ENCODE results near the gene PMIS2.

PMIS2 gene

DNA sequence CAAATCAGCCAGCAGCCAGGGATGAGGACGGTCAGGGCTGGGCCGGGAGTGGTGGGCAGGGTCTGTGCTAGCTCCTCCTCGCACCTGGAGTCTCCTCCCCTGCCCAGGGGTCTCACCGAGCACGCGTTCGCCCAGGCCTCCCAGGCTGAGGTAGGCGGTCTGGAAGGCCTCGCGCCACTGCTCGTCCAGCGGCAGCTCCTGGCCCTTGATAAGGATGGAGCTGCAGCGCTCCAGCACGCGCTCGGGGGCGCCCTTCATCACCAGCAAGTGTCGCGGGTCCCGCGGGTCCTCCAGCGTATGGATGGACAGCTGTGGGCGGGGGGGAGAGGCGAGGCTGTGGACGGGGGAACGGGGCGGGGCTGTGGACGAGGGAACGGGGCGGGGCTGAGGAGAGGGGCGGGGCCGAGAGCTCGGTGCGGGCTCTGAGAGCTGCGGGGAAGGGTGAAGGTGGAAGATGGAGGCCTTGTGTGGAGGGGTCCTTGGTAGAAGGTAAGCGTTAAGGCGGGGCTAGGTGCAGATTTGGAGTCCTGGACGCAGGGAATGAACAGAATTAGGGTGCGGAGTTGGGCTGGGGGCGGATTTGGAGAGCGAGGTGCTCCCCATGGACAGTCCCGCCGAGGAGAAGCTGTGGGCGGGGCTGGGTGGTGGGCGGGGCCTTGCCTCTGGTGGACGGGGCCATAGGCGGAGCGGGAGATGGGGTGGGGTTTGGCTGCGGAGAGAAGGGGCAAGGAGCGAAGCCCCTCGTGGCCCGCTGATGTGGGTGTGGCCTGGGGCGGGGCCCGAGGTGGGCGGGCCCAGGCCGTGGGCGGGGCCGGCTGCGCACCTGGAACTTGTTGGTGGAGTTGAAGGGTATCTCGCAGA is 28.2 kb upstream of the PMIS2 start (continued):
- peak; percentile 94 for TF ChIP-seq ZNF335 (tag by site-specific recombination; conservative IDR thresholded peaks at IDR 0.05)
- TF ChIP-seq ZNF514 (tag by site-specific recombination; IDR thresholded peaks at IDR 0.05) = no peak
- peak; percentile 17 for TF ChIP-seq ZNF843 (tag by site-specific recombination; IDR thresholded peaks at IDR 0.05)
- TF ChIP-seq ZNF558 (tag by site-specific recombination; IDR thresholded peaks at IDR 0.05) = no peak
- TF ChIP-seq ZNF544 (tag by site-specific recombination; IDR thresholded peaks at IDR 0.05) = no peak
- no peak for TF ChIP-seq ZNF114 (tag by site-specific recombination; IDR thresholded peaks at IDR 0.05)
- TF ChIP-seq, protein P1, sequence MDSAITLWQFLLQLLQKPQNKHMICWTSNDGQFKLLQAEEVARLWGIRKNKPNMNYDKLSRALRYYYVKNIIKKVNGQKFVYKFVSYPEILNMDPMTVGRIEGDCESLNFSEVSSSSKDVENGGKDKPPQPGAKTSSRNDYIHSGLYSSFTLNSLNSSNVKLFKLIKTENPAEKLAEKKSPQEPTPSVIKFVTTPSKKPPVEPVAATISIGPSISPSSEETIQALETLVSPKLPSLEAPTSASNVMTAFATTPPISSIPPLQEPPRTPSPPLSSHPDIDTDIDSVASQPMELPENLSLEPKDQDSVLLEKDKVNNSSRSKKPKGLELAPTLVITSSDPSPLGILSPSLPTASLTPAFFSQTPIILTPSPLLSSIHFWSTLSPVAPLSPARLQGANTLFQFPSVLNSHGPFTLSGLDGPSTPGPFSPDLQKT (IDR thresholded peaks at IDR 0.05; ENCODE audit: borderline replicate concordance, low read depth, low read length) = no peak
- no peak for TF ChIP-seq MYNN (tag by site-specific recombination; IDR thresholded peaks at IDR 0.05; ENCODE audit: borderline replicate concordance)
- TF ChIP-seq ZNF654 (tag by site-specific recombination; IDR thresholded peaks at IDR 0.05; ENCODE audit: low read depth) = no peak
- TF ChIP-seq ZNF600 (tag by site-specific recombination; IDR thresholded peaks at IDR 0.05) = peak; percentile 73
- TF ChIP-seq, protein P2, sequence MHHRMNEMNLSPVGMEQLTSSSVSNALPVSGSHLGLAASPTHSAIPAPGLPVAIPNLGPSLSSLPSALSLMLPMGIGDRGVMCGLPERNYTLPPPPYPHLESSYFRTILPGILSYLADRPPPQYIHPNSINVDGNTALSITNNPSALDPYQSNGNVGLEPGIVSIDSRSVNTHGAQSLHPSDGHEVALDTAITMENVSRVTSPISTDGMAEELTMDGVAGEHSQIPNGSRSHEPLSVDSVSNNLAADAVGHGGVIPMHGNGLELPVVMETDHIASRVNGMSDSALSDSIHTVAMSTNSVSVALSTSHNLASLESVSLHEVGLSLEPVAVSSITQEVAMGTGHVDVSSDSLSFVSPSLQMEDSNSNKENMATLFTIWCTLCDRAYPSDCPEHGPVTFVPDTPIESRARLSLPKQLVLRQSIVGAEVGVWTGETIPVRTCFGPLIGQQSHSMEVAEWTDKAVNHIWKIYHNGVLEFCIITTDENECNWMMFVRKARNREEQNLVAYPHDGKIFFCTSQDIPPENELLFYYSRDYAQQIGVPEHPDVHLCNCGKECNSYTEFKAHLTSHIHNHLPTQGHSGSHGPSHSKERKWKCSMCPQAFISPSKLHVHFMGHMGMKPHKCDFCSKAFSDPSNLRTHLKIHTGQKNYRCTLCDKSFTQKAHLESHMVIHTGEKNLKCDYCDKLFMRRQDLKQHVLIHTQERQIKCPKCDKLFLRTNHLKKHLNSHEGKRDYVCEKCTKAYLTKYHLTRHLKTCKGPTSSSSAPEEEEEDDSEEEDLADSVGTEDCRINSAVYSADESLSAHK (tag by site-specific recombination; IDR thresholded peaks at IDR 0.05) = no peak
- 0 out of 2 replicates have a peak, but pooled peaks have one; percentile 29 for TF ChIP-seq ZNF2 (tag by site-specific recombination; IDR thresholded peaks at IDR 0.05)
- peak; percentile 100 for TF ChIP-seq KLF8 (tag by site-specific recombination; IDR thresholded peaks at IDR 0.05)
- TF ChIP-seq IKZF3 (tag by site-specific recombination; IDR thresholded peaks at IDR 0.05) = no peak
- no peak for TF ChIP-seq PBX3 (CRISPR knock-in tag; IDR thresholded peaks at IDR 0.05)
- no peak for TF ChIP-seq ZNF830 (tag by site-specific recombination; IDR thresholded peaks at IDR 0.05; ENCODE audit: low read depth)
- no peak; the same call in 1 of the 2 replicates for TF ChIP-seq ZNF324 (tag by site-specific recombination; IDR thresholded peaks at IDR 0.05)
- TF ChIP-seq ZNF560 (tag by site-specific recombination; IDR thresholded peaks at IDR 0.05; ENCODE audit: borderline replicate concordance) = no peak
- TF ChIP-seq ZNF112 (tag by site-specific recombination; IDR thresholded peaks at IDR 0.05) = no peak
- no peak for TF ChIP-seq ZNF19 (tag by site-specific recombination; IDR thresholded peaks at IDR 0.05; ENCODE audit: low read depth)
- TF ChIP-seq AEBP2 (tag by site-specific recombination; IDR thresholded peaks at IDR 0.05; ENCODE audit: borderline replicate concordance) = no peak
- TF ChIP-seq HOXC10 (CRISPR knock-in tag; IDR thresholded peaks at IDR 0.05) = no peak
- no peak for TF ChIP-seq ZNF660 (tag by site-specific recombination; IDR thresholded peaks at IDR 0.05)
- TF ChIP-seq ZSCAN30 (tag by site-specific recombination; IDR thresholded peaks at IDR 0.05) = no peak
- TF ChIP-seq ZNF24 (tag by site-specific recombination; IDR thresholded peaks at IDR 0.05) = no peak; the same call in none of the 2 replicates
- TF ChIP-seq REPIN1 (tag by site-specific recombination; IDR thresholded peaks at IDR 0.05; ENCODE audit: low read depth) = no peak
- no peak for TF ChIP-seq ZIC2 (tag by site-specific recombination; IDR thresholded peaks at IDR 0.05)
- TF ChIP-seq ZNF16 (tag by site-specific recombination; IDR thresholded peaks at IDR 0.05; ENCODE audit: low read depth) = 0 out of 2 replicates have a peak, but pooled peaks have one; percentile 8
- no peak; the same call in 1 of the 2 replicates for TF ChIP-seq ZNF792 (tag by site-specific recombination; IDR thresholded peaks at IDR 0.05)
- no peak for TF ChIP-seq HIC1 (tag by site-specific recombination; IDR thresholded peaks at IDR 0.05)
- TF ChIP-seq OVOL3 (tag by site-specific recombination; IDR thresholded peaks at IDR 0.05) = no peak
- TF ChIP-seq FEZF1 (tag by site-specific recombination; IDR thresholded peaks at IDR 0.05) = no peak
- 0 out of 2 replicates have a peak, but pooled peaks have one; percentile 44 for TF ChIP-seq ZEB2 (tag by site-specific recombination; IDR thresholded peaks at IDR 0.05)
